MM.1S (cell line): ENCODE data around the gene RGPD3.
"Not testable (repeated sequence)": the region's sequence is repeated elsewhere in the genome, so short reads cannot be mapped to it uniquely, and the experiment has no call there.

Experiments used
- EZH2phosphoT487 ChIP-seq: fragments of 300-600 bp; sonication (generic); IDR thresholded peaks from 2 replicates; pipeline ENCODE4 v1.6.1; 2018; ENCODE audit warnings: antibody characterized with exemption, low read length
- TF ChIP-seq, protein P1 (sequence below): fragments of 300-600 bp; sonication (generic); IDR thresholded peaks from 2 replicates; pipeline ENCODE4 v1.5.1; 2016; ENCODE audit warnings: antibody characterized with exemption, low read length, mixed read lengths

DNA sequence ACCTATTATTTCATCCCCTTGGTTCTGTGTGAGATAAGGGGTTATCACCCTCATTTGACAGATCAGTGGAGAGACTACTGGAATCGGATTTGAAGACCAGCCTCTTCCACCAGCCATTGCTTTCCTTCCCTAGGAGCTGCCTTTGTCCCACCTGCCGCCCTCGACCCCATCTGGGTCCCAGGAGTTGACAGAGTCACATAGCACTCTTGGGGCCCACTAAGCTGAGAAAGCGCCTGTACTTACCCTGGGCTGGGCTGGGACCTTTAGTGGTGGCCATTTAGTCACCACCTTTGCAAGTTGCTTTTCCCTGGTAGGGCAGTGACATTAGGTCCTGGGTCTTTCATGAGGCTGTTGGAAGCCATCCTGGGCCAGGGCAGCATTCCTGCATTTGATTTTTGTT, 36.6 kb upstream of the RGPD3 start:
- TF ChIP-seq, protein P1, sequence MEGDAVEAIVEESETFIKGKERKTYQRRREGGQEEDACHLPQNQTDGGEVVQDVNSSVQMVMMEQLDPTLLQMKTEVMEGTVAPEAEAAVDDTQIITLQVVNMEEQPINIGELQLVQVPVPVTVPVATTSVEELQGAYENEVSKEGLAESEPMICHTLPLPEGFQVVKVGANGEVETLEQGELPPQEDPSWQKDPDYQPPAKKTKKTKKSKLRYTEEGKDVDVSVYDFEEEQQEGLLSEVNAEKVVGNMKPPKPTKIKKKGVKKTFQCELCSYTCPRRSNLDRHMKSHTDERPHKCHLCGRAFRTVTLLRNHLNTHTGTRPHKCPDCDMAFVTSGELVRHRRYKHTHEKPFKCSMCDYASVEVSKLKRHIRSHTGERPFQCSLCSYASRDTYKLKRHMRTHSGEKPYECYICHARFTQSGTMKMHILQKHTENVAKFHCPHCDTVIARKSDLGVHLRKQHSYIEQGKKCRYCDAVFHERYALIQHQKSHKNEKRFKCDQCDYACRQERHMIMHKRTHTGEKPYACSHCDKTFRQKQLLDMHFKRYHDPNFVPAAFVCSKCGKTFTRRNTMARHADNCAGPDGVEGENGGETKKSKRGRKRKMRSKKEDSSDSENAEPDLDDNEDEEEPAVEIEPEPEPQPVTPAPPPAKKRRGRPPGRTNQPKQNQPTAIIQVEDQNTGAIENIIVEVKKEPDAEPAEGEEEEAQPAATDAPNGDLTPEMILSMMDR: not testable (repeated sequence)
- not testable (repeated sequence) for TF ChIP-seq EZH2phosphoT487
